Measurements from ENCODE around the gene UST. TPM values are rescaled to one million over a fixed set of nuclear protein-coding genes. Genes with fewer than 3 reads are reported as not detected.

UST gene
- total RNA-seq, 2 donors from 2014 or later: 15.3 to 16.3 TPM

DNA sequence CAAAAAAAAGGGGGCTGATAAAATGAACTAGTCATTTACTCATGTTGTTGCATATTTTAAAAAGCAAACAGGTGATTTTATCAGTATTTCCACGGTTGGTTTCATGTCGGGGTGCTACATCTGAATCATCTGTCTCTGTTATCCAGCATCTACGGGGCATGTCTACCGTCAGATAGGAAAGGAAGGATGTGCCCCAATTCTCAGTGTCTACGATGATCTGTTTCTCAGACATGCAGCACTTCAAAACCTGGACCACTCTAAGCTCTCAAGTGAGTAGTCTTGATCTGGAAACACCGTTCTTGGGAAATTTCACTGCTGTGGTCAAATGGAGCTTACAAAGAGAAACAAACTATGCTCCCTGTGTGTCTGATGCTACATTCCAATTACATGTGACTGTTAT, 330.4 kb downstream of the UST start:
- Histone ChIP-seq H3K4me1 (ENCODE audit: control insufficient read depth, insufficient read depth, low read length) (no peaks in the 10 kb centered on the region), H3K4me3 (ENCODE audit: low read length) (no peak overlapping the region), H3K9ac (ENCODE audit: extremely low read depth, low read length, poor library complexity, severe bottlenecking) (no peak overlapping the region), H3K36me3 (ENCODE audit: control insufficient read depth, insufficient read depth, low read length) (no peaks in the 10 kb centered on the region), H3K9me3 (ENCODE audit: control insufficient read depth, low read length) (no peaks in the 10 kb centered on the region), H3K27me3 (ENCODE audit: control insufficient read depth, insufficient read depth, low read length, poor library complexity, severe bottlenecking) (no peaks in the 10 kb centered on the region), H3K27ac (ENCODE audit: low read depth, low read length) (no peak overlapping the region)
- Mint-ChIP-seq H3K4me1 (no peaks in the 10 kb centered on the region), H3K4me3 (no peak overlapping the region), H3K36me3 (ENCODE audit: low read depth) (peaks cover 11% of the 10 kb centered on the region), H3K27ac (no peak overlapping the region), H3K27me3 (ENCODE audit: insufficient read depth) (no peaks in the 10 kb centered on the region), H3K9me3 (no peaks in the 10 kb centered on the region)
- 85 to 89% methylated on average over 5 to 6 of the region's 6 CpGs for WGBS, 2 experiments (ENCODE audit: insufficient coverage in 1 of 2, insufficient read length in 1 of 2)
- TF ChIP-seq, protein P1, sequence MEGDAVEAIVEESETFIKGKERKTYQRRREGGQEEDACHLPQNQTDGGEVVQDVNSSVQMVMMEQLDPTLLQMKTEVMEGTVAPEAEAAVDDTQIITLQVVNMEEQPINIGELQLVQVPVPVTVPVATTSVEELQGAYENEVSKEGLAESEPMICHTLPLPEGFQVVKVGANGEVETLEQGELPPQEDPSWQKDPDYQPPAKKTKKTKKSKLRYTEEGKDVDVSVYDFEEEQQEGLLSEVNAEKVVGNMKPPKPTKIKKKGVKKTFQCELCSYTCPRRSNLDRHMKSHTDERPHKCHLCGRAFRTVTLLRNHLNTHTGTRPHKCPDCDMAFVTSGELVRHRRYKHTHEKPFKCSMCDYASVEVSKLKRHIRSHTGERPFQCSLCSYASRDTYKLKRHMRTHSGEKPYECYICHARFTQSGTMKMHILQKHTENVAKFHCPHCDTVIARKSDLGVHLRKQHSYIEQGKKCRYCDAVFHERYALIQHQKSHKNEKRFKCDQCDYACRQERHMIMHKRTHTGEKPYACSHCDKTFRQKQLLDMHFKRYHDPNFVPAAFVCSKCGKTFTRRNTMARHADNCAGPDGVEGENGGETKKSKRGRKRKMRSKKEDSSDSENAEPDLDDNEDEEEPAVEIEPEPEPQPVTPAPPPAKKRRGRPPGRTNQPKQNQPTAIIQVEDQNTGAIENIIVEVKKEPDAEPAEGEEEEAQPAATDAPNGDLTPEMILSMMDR (conservative IDR thresholded peaks at IDR 0.05): no peak
- no peak for DNase-seq

- Histone ChIP-seq H3K27me3 (ENCODE audit: control insufficient read depth, insufficient read depth, low read length, poor library complexity, severe bottlenecking) (no peaks in the 10 kb centered on the region), H3K27ac (ENCODE audit: low read depth, low read length) (no peak overlapping the region), H3K9ac (ENCODE audit: extremely low read depth, low read length, poor library complexity, severe bottlenecking) (no peak overlapping the region), H3K4me1 (ENCODE audit: control insufficient read depth, insufficient read depth, low read length) (no peaks in the 10 kb centered on the region), H3K9me3 (ENCODE audit: control insufficient read depth, low read length) (no peaks in the 10 kb centered on the region), H3K36me3 (ENCODE audit: control insufficient read depth, insufficient read depth, low read length) (no peaks in the 10 kb centered on the region), H3K4me3 (ENCODE audit: low read length) (no peak overlapping the region)
- Mint-ChIP-seq H3K4me1 (no peaks in the 10 kb centered on the region), H3K27me3 (ENCODE audit: insufficient read depth) (no peaks in the 10 kb centered on the region), H3K4me3 (no peak overlapping the region), H3K9me3 (no peaks in the 10 kb centered on the region), H3K36me3 (ENCODE audit: low read depth) (peaks cover 11% of the 10 kb centered on the region), H3K27ac (no peak overlapping the region)
- WGBS, 2 experiments (ENCODE audit: insufficient coverage in 1 of 2, insufficient read length in 1 of 2): 93 to 98% methylated on average over 4 to 10 of the region's 10 CpGs
- DNase-seq: no peak
- TF ChIP-seq, protein P1 (conservative IDR thresholded peaks at IDR 0.05): no peak
These were observed 331.5 kb downstream of the UST start for GRCh38 chr6:149078211-149078782.

DNA sequence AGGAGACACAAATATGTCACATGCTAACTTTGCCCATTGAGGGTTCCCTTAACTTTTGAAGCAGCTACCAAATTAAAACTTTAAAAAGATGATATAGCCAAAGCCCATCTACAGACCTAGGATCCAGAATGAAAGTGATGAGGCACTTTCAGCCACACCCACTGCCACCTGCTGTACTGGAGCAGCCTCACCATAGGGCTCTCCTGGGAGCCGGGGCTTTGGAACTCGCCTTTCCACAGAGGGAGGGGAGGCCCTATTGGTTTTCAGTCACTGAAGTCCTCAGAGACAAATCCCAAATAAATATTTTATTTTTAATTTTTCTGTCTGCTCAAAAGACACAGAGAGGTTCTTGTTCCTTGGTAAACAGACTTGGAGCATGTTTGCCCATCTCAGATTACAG, 332.6 kb downstream of the UST start:
- Histone ChIP-seq H3K4me1 (ENCODE audit: control insufficient read depth, insufficient read depth, low read length) (no peaks in the 10 kb centered on the region), H3K27ac (ENCODE audit: low read depth, low read length) (no peak overlapping the region), H3K36me3 (ENCODE audit: control insufficient read depth, insufficient read depth, low read length) (no peaks in the 10 kb centered on the region), H3K27me3 (ENCODE audit: control insufficient read depth, insufficient read depth, low read length, poor library complexity, severe bottlenecking) (no peaks in the 10 kb centered on the region), H3K9me3 (ENCODE audit: control insufficient read depth, low read length) (no peaks in the 10 kb centered on the region), H3K9ac (ENCODE audit: extremely low read depth, low read length, poor library complexity, severe bottlenecking) (no peak overlapping the region), H3K4me3 (ENCODE audit: low read length) (no peak overlapping the region)
- DNase-seq: no peak
- Mint-ChIP-seq H3K4me1 (no peaks in the 10 kb centered on the region), H3K4me3 (no peak overlapping the region), H3K27ac (no peak overlapping the region), H3K9me3 (no peaks in the 10 kb centered on the region), H3K27me3 (ENCODE audit: insufficient read depth) (no peaks in the 10 kb centered on the region), H3K36me3 (ENCODE audit: low read depth) (peaks cover 8% of the 10 kb centered on the region)
- 86% methylated on average over 2 of the region's 2 CpGs; no CpG with 5 or more reads in 1 of the 2 experiments for WGBS, 2 experiments (ENCODE audit: insufficient coverage in 1 of 2, insufficient read length in 1 of 2)
- TF ChIP-seq, protein P1 (conservative IDR thresholded peaks at IDR 0.05): no peak
